AG09319 (cell line): Measurements from ENCODE around the gene NETO1.
A peak's percentile ranks its signal among the peaks of the same experiment; 100 is the strongest.

Source experiments
- DNase-seq: peaks from one replicate; pipeline ENCODE4 v3.0.0-alpha.2; 2010; ENCODE audit warnings: low read depth; ENCODE audit errors: extremely low read depth
- CTCF ChIP-seq: IDR thresholded peaks from 2 replicates; pipeline ENCODE4 v1.5.1; 2011; ENCODE audit warnings: low read depth, mild to moderate bottlenecking, inconsistent platforms, low read length, moderate library complexity

The NETO1 gene

GRCh38 chr18:72878561-72878960, 10.8 kb upstream of the NETO1 start:
- no peak for TF ChIP-seq CTCF
- DNase-seq, result no peak

GRCh38 chr18:72878143-72878542, 10.4 kb upstream of the NETO1 start:
- TF ChIP-seq CTCF, result no peak
- DNase-seq, result no peak

- DNase-seq, result peak; percentile 41
- TF ChIP-seq CTCF, result no peak
Observed at GRCh38 chr18:72871091-72871490, 3.3 kb upstream of the NETO1 start.

GRCh38 chr18:72869226-72870185, 1.7 kb upstream of the NETO1 start:
- no peak for TF ChIP-seq CTCF
- no peak for DNase-seq

- TF ChIP-seq CTCF, result no peak
- no peak for DNase-seq
Observed at GRCh38 chr18:72868585-72869225, 918 bp upstream of the NETO1 start.

- DNase-seq, result no peak
Observed at GRCh38 chr18:72866901-72867745, 664 bp downstream of the NETO1 start.

More at GRCh38 chr18:72866901-72867745, 664 bp downstream of the NETO1 start:
- TF ChIP-seq CTCF, result no peak
